ENCODE measurements around the gene CKLF. TPM values are rescaled to one million over a fixed set of nuclear protein-coding genes. Genes with fewer than 3 reads are reported as not detected.
"Not testable (repeated sequence)": the region's sequence is repeated elsewhere in the genome, so short reads cannot be mapped to it uniquely, and the experiment has no call there.

Gene CKLF
- total and polyA plus RNA-seq, 2 experiments from 2014 or later = 64.2 to 108 TPM

DNA sequence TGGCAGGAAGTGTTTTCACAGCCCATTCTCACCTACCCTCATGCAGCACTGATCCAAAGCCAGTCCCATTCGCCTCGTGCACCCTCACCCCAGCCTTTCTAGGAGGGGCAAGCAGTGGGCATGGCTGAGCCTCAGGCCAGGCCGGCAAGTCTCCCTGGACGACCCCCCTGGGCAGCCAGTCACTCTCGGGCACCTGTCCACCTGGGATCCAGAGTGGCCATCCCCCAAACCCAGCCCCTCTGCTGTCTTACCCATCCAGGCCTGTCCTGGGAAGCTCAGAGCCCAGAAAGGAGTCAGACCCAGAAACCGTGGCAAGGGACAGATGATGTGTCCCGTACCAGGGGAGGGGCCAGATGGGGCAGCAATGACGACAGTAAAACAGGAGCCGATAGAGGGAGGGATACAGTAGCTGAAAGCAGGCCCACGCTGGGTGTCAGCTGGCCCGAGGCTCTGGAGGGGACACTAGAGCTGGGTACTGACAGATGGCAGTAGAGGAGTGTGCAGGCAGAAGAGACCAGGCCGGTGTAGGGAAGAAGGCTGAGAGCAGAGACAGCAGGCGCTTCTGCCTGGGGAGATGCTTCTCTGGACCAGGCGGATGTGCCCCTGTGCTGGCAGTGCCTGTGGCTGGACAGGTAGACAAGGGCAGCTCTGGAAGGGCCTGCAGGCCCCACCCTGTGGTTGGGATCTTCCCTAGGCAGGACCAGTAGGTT, 57.9 kb downstream of the CKLF start:
- H3K9me3 ChIP-seq (ENCODE audit: low read depth) = no peaks in the 10 kb centered on the region
- in situ Hi-C loops (cut with MboI) = loop anchor here (10.0 kb wide), 1 partner anchor 95 kb away; no protein-coding TSS in a partner anchor
- no peaks in the 10 kb centered on the region; the same call in 1 of the 2 replicates for H3F3A ChIP-seq (ENCODE audit: insufficient read depth)
- peaks cover 33% of the 10 kb centered on the region for H3K79me2 ChIP-seq (ENCODE audit: insufficient read depth)
- DNase-seq = no peak
- H3K4me2 ChIP-seq (ENCODE audit: unreplicated experiment) = no peak overlapping the region
- no peaks in the 10 kb centered on the region for H3K27me3 ChIP-seq (replicated peaks; ENCODE audit: insufficient read depth)
- no peaks in the 10 kb centered on the region for H3K9me2 ChIP-seq (ENCODE audit: insufficient read depth)
- H3K36me3 ChIP-seq (ENCODE audit: low read depth) = peaks cover 7% of the 10 kb centered on the region; the same call in 1 of the 2 replicates
- H4K20me1 ChIP-seq (ENCODE audit: insufficient read depth) = no peaks in the 10 kb centered on the region
- H3K27ac ChIP-seq = no peak overlapping the region
- H2AFZ ChIP-seq = no peak overlapping the region
- peaks cover 10% of the 10 kb centered on the region for H3K4me1 ChIP-seq (ENCODE audit: insufficient read depth)
- 90 to 93% methylated on average over 14 of the region's 14 CpGs for WGBS, 2 experiments (ENCODE audit: low coverage in 1 of 2, low lambda C conversion rate in 2 of 2, missing lambda C conversion rate in 2 of 2)
- no peak for TF ChIP-seq EZH2phosphoT487 (IDR thresholded peaks at IDR 0.05; ENCODE audit: insufficient read depth, low read depth)
- no peak for TF ChIP-seq EZH2 (IDR thresholded peaks at IDR 0.05; ENCODE audit: insufficient read depth, poor library complexity, severe bottlenecking)
- H3K9ac ChIP-seq = no peak overlapping the region
- no peak overlapping the region for H3K4me3 ChIP-seq

DNA sequence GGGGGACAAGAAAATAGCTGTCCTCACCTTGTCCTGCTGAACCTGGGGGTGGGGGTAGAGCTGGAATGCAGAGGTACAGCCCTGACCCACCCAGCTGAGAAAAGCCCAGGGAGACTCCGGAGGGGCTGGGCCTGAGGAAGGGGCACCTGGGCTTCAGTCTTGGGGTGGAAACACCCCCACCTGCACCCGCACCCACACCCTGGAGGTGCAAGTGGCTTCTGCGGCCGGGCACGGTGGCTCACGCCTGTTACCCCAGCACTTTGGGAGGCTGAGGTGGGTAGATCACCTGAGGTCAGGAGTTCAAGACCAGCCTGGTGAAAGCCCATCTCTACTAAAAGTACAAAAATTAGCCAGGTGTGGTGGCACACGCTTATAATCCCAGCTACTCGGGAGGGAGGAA, 59.5 kb downstream of the CKLF start:
- not testable (repeated sequence) for H3K9me3 ChIP-seq (ENCODE audit: low read depth); H4K20me1 ChIP-seq (ENCODE audit: insufficient read depth); H3K27me3 ChIP-seq (replicated peaks; ENCODE audit: insufficient read depth); H3K4me2 ChIP-seq (ENCODE audit: unreplicated experiment); H3K36me3 ChIP-seq (ENCODE audit: low read depth); H3F3A ChIP-seq (ENCODE audit: insufficient read depth); H2AFZ ChIP-seq; H3K4me3 ChIP-seq; H3K27ac ChIP-seq; H3K9ac ChIP-seq; DNase-seq; H3K9me2 ChIP-seq (ENCODE audit: insufficient read depth)
- Histone ChIP-seq H3K4me1 (ENCODE audit: insufficient read depth) (peaks cover 24% of the 10 kb centered on the region), H3K79me2 (ENCODE audit: insufficient read depth) (peaks cover 17% of the 10 kb centered on the region)
- WGBS, 2 experiments (ENCODE audit: low coverage in 1 of 2, low lambda C conversion rate in 2 of 2, missing lambda C conversion rate in 2 of 2) = 96 to 97% methylated on average over 8 of the region's 8 CpGs
- in situ Hi-C loops (cut with MboI) = loop anchor here (10.0 kb wide), 1 partner anchor 93 kb away; no protein-coding TSS in a partner anchor

DNA sequence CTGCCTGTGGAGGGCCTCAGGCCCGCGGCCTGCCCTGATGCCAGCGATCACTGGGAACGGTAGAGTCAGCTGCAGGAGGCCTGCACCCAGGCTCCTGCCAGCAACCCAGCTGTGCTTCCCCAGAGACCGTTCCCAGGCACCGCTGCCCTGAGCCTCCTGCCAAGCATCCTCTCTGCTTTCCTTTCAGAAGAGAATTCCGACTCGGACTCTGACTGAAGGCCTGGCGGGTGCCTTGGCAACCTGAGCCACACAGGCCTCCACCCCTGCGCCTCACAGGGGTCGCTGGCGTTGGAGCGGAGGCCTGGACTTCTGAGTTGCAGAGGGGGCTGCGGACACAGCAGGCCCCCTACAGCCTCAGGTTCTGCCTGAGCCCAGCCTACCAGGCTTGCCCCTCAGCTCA, 60.0 kb downstream of the CKLF start:
- Histone ChIP-seq H3K36me3 (ENCODE audit: low read depth) (peaks cover 7% of the 10 kb centered on the region; the same call in 1 of the 2 replicates), H3K9me3 (ENCODE audit: low read depth) (no peaks in the 10 kb centered on the region), H4K20me1 (ENCODE audit: insufficient read depth) (no peaks in the 10 kb centered on the region), H2AFZ (no peak overlapping the region), H3K79me2 (ENCODE audit: insufficient read depth) (peaks cover 13% of the 10 kb centered on the region; the same call in 1 of the 2 replicates), H3K4me3 (no peak overlapping the region), H3K4me2 (ENCODE audit: unreplicated experiment) (no peak overlapping the region), H3K27ac (no peak overlapping the region), H3K9ac (no peak overlapping the region), H3F3A (ENCODE audit: insufficient read depth) (peaks cover 15% of the 10 kb centered on the region), H3K4me1 (ENCODE audit: insufficient read depth) (peaks cover 29% of the 10 kb centered on the region), H3K9me2 (ENCODE audit: insufficient read depth) (no peaks in the 10 kb centered on the region), H3K27me3 (replicated peaks; ENCODE audit: insufficient read depth) (no peaks in the 10 kb centered on the region)
- WGBS, 2 experiments (ENCODE audit: low coverage in 1 of 2, low lambda C conversion rate in 2 of 2, missing lambda C conversion rate in 2 of 2) = 84 to 87% methylated on average over 14 of the region's 14 CpGs
- no peak for DNase-seq
- no peak for TF ChIP-seq EZH2 (IDR thresholded peaks at IDR 0.05; ENCODE audit: insufficient read depth, poor library complexity, severe bottlenecking)
- TF ChIP-seq EZH2phosphoT487 (IDR thresholded peaks at IDR 0.05; ENCODE audit: insufficient read depth, low read depth) = no peak
- in situ Hi-C loops (cut with MboI) = loop anchor here (10.0 kb wide), 1 partner anchor 92 kb away; no protein-coding TSS in a partner anchor

DNA sequence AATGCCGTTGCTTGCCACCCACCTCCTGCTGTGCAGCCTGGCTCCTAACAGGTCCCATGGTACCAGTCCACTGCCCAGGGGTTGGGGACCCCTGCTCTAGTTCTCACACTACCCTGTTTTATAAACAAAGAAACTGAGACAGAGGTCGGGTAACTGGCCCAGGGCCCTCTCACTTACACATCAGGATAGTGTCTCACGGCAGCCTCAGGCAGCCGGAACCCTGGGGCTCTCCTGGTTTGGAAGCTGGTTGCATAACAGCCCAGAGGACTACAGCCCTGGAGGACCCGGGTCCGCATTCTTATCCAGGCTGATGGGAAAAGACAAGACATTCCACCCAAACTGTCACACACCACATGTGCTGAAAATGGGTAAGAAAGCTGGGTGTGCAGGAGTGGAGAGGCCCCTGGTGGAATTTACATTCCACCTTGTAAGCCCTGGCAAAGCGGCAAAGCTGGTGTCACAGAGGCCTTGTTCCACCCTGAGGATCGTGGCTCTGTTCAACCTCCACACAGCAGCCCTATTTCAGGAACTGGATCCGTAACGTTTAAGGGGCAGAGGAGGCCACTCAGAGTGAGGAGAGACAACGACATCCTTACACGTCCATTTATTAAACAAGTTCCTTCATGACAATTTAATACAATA, 61.9 kb downstream of the CKLF start:
- Histone ChIP-seq H3K9me3 (ENCODE audit: low read depth) (no peaks in the 10 kb centered on the region), H3K4me1 (ENCODE audit: insufficient read depth) (peaks cover 35% of the 10 kb centered on the region), H2AFZ (no peak overlapping the region), H3K9me2 (ENCODE audit: insufficient read depth) (no peaks in the 10 kb centered on the region), H3K4me2 (ENCODE audit: unreplicated experiment) (no peak overlapping the region), H3K36me3 (ENCODE audit: low read depth) (peaks cover 7% of the 10 kb centered on the region; the same call in 1 of the 2 replicates), H3K4me3 (no peak overlapping the region), H3K27me3 (replicated peaks; ENCODE audit: insufficient read depth) (no peaks in the 10 kb centered on the region), H3K79me2 (ENCODE audit: insufficient read depth) (peaks cover 6% of the 10 kb centered on the region; the same call in 1 of the 2 replicates), H4K20me1 (ENCODE audit: insufficient read depth) (no peaks in the 10 kb centered on the region), H3K9ac (no peak overlapping the region), H3K27ac (no peak overlapping the region), H3F3A (ENCODE audit: insufficient read depth) (peaks cover 29% of the 10 kb centered on the region)
- 75 to 77% methylated on average over 12 of the region's 12 CpGs for WGBS, 2 experiments (ENCODE audit: low coverage in 1 of 2, low lambda C conversion rate in 2 of 2, missing lambda C conversion rate in 2 of 2)
- in situ Hi-C loops (cut with MboI) = loop anchor here (10.0 kb wide), 1 partner anchor 91 kb away; no protein-coding TSS in a partner anchor
- TF ChIP-seq EZH2 (IDR thresholded peaks at IDR 0.05; ENCODE audit: insufficient read depth, poor library complexity, severe bottlenecking) (no peak), EZH2phosphoT487 (IDR thresholded peaks at IDR 0.05; ENCODE audit: insufficient read depth, low read depth) (no peak)
- no peak for DNase-seq

Small RNA genes lying within 50 kb of the gene (small RNA-seq; reads per million reads assigned to genes)
- gene CKLF-CMTM1 (ENCODE audit: low read depth, low replicate concordance) = not detected

Other genes with a start within 250 kb of the CKLF start
- not detected in 2 replicates for gene CDH5, start 185.9 kb upstream of the CKLF start, total RNA-seq (2014; rRNA removed; shearing (Covaris generic))
- not detected in 2 replicates for gene CDH5, start 185.9 kb upstream of the CKLF start, polyA plus RNA-seq (2016; fragmentation: Nextera tagmentation; extraction: Ambion mirVana)
- 0.32 and 1.1 TPM in 2 replicates for gene BEAN1, start 125.3 kb upstream of the CKLF start, total RNA-seq (2014; rRNA removed; shearing (Covaris generic))
- 0.50 and 0.89 TPM in 2 replicates for gene BEAN1, start 125.3 kb upstream of the CKLF start, polyA plus RNA-seq (2016; fragmentation: Nextera tagmentation; extraction: Ambion mirVana)
- gene TK2, start 2.5 kb upstream of the CKLF start, total RNA-seq (2014; rRNA removed; shearing (Covaris generic)) = 57.5 and 58.8 TPM in 2 replicates
- 27.9 and 28.2 TPM in 2 replicates for gene TK2, start 2.5 kb upstream of the CKLF start, polyA plus RNA-seq (2016; fragmentation: Nextera tagmentation; extraction: Ambion mirVana)
- 2.1 and 3.1 TPM in 2 replicates for gene CMTM1, start 13.9 kb downstream of the CKLF start, total RNA-seq (2014; rRNA removed; shearing (Covaris generic))
- gene CMTM1, start 13.9 kb downstream of the CKLF start, polyA plus RNA-seq (2016; fragmentation: Nextera tagmentation; extraction: Ambion mirVana) = 6.0 and 6.8 TPM in 2 replicates
- gene CMTM2, start 26.9 kb downstream of the CKLF start, total RNA-seq (2014; rRNA removed; shearing (Covaris generic)) = not detected in 2 replicates
- not detected in 2 replicates for gene CMTM2, start 26.9 kb downstream of the CKLF start, polyA plus RNA-seq (2016; fragmentation: Nextera tagmentation; extraction: Ambion mirVana)
- 21.9 and 32.6 TPM in 2 replicates for gene CMTM3, start 52.1 kb downstream of the CKLF start, total RNA-seq (2014; rRNA removed; shearing (Covaris generic))
- gene CMTM3, start 52.1 kb downstream of the CKLF start, polyA plus RNA-seq (2016; fragmentation: Nextera tagmentation; extraction: Ambion mirVana) = 43.9 and 47.0 TPM in 2 replicates
- gene CMTM4, start 144.2 kb downstream of the CKLF start, total RNA-seq (2014; rRNA removed; shearing (Covaris generic)) = 19.5 and 21.1 TPM in 2 replicates
- 3.2 and 3.5 TPM in 2 replicates for gene CMTM4, start 144.2 kb downstream of the CKLF start, polyA plus RNA-seq (2016; fragmentation: Nextera tagmentation; extraction: Ambion mirVana)
- 80.6 and 89.2 TPM in 2 replicates for gene DYNC1LI2, start 199.0 kb downstream of the CKLF start, total RNA-seq (2014; rRNA removed; shearing (Covaris generic))
- 173 TPM in 2 replicates for gene DYNC1LI2, start 199.0 kb downstream of the CKLF start, polyA plus RNA-seq (2016; fragmentation: Nextera tagmentation; extraction: Ambion mirVana)
- not detected in 2 replicates for gene TERB1, start 249.0 kb downstream of the CKLF start, total RNA-seq (2014; rRNA removed; shearing (Covaris generic))
- not detected in 2 replicates for gene TERB1, start 249.0 kb downstream of the CKLF start, polyA plus RNA-seq (2016; fragmentation: Nextera tagmentation; extraction: Ambion mirVana)